ENCODE results near the gene TMEM132D. TPM values are rescaled to one million over a fixed set of nuclear protein-coding genes. Genes with fewer than 3 reads are reported as not detected.
"Not testable (repeated sequence)": the region's sequence is repeated elsewhere in the genome, so short reads cannot be mapped to it uniquely, and the experiment has no call there.

TMEM132D gene
- total and polyA plus RNA-seq, 2 donors, result 0.32 TPM; not detected in 1

- 80% methylated on average over 4 of the region's 4 CpGs for WGBS
- Histone ChIP-seq H3K4me3 (ENCODE audit: low read depth, low read length) (no peak overlapping the region), H3K36me3 (ENCODE audit: insufficient read depth) (no peaks in the 10 kb centered on the region), H3K4me1 (ENCODE audit: insufficient read depth) (no peaks in the 10 kb centered on the region), H3K27ac (ENCODE audit: low read depth) (no peak overlapping the region)
- no peak for DNase-seq (ENCODE audit: extremely low spot score)
Measured at GRCh38 chr12:129213551-129213950, 690.3 kb downstream of the TMEM132D start.

GRCh38 chr12:129211862-129212630 is 691.8 kb downstream of the TMEM132D start:
- no peak overlapping the region for H3K4me3 ChIP-seq (ENCODE audit: low read depth, low read length)
- no peaks in the 10 kb centered on the region for H3K36me3 ChIP-seq (ENCODE audit: insufficient read depth)
- 60% methylated on average over 11 of the region's 11 CpGs for WGBS
- no peak overlapping the region for H3K27ac ChIP-seq (ENCODE audit: low read depth)
- no peaks in the 10 kb centered on the region for H3K4me1 ChIP-seq (ENCODE audit: insufficient read depth)
- DNase-seq (ENCODE audit: extremely low spot score), result no peak

GRCh38 chr12:129208566-129208965 is 695.3 kb downstream of the TMEM132D start:
- H3K4me3 ChIP-seq (ENCODE audit: low read depth, low read length), result no peak overlapping the region
- H3K36me3 ChIP-seq (ENCODE audit: insufficient read depth), result no peaks in the 10 kb centered on the region
- no peaks in the 10 kb centered on the region for H3K4me1 ChIP-seq (ENCODE audit: insufficient read depth)
- 67% methylated on average over 9 of the region's 9 CpGs for WGBS
- H3K27ac ChIP-seq (ENCODE audit: low read depth), result no peak overlapping the region
- DNase-seq (ENCODE audit: extremely low spot score), result no peak

- DNase-seq (ENCODE audit: extremely low spot score), result no peak
- no peaks in the 10 kb centered on the region for H3K36me3 ChIP-seq (ENCODE audit: insufficient read depth)
- no peak overlapping the region for H3K4me3 ChIP-seq (ENCODE audit: low read depth, low read length)
- no peaks in the 10 kb centered on the region for H3K4me1 ChIP-seq (ENCODE audit: insufficient read depth)
- no peak overlapping the region for H3K27ac ChIP-seq (ENCODE audit: low read depth)
- 86% methylated on average over 9 of the region's 9 CpGs for WGBS
Measured at GRCh38 chr12:129207084-129207483, 696.7 kb downstream of the TMEM132D start.

- H3K27ac ChIP-seq (ENCODE audit: low read depth), result no peak overlapping the region
- no peaks in the 10 kb centered on the region for H3K36me3 ChIP-seq (ENCODE audit: insufficient read depth)
- no peaks in the 10 kb centered on the region for H3K4me1 ChIP-seq (ENCODE audit: insufficient read depth)
- no peak overlapping the region for H3K4me3 ChIP-seq (ENCODE audit: low read depth, low read length)
- 63% methylated on average over 2 of the region's 2 CpGs for WGBS
- DNase-seq (ENCODE audit: extremely low spot score), result no peak
Measured at GRCh38 chr12:129203456-129203855, 700.4 kb downstream of the TMEM132D start.

GRCh38 chr12:129202109-129202814 is 701.6 kb downstream of the TMEM132D start:
- 50% methylated on average over 6 of the region's 6 CpGs for WGBS
- no peaks in the 10 kb centered on the region for H3K36me3 ChIP-seq (ENCODE audit: insufficient read depth)

GRCh38 chr12:129201029-129201428 is 702.8 kb downstream of the TMEM132D start:
- no peak overlapping the region for H3K4me3 ChIP-seq (ENCODE audit: low read depth, low read length)
- WGBS, result 75% methylated on average over 2 of the region's 2 CpGs
- no peaks in the 10 kb centered on the region for H3K36me3 ChIP-seq (ENCODE audit: insufficient read depth)
- H3K4me1 ChIP-seq (ENCODE audit: insufficient read depth), result no peaks in the 10 kb centered on the region
- DNase-seq (ENCODE audit: extremely low spot score), result no peak
- H3K27ac ChIP-seq (ENCODE audit: low read depth), result no peak overlapping the region

More at GRCh38 chr12:129202109-129202814, 701.6 kb downstream of the TMEM132D start:
- H3K4me1 ChIP-seq (ENCODE audit: insufficient read depth), result no peaks in the 10 kb centered on the region
- no peak for DNase-seq (ENCODE audit: extremely low spot score)
- H3K27ac ChIP-seq (ENCODE audit: low read depth), result no peak overlapping the region
- no peak overlapping the region for H3K4me3 ChIP-seq (ENCODE audit: low read depth, low read length)

- H3K36me3 ChIP-seq (ENCODE audit: insufficient read depth), result no peaks in the 10 kb centered on the region
- 60% methylated on average over 8 of the region's 8 CpGs for WGBS
- H3K4me1 ChIP-seq (ENCODE audit: insufficient read depth), result no peaks in the 10 kb centered on the region
- no peak overlapping the region for H3K27ac ChIP-seq (ENCODE audit: low read depth)
- no peak overlapping the region for H3K4me3 ChIP-seq (ENCODE audit: low read depth, low read length)
- DNase-seq (ENCODE audit: extremely low spot score), result no peak
Measured at GRCh38 chr12:129200576-129200975, 703.2 kb downstream of the TMEM132D start.

GRCh38 chr12:129196927-129197326 is 706.9 kb downstream of the TMEM132D start:
- 80% methylated on average over 3 of the region's 3 CpGs for WGBS

GRCh38 chr12:129195081-129195480 is 708.7 kb downstream of the TMEM132D start:
- 83% methylated on average over 2 of the region's 2 CpGs for WGBS
- Histone ChIP-seq H3K27ac (ENCODE audit: low read depth) (no peak overlapping the region), H3K36me3 (ENCODE audit: insufficient read depth) (no peaks in the 10 kb centered on the region), H3K4me1 (ENCODE audit: insufficient read depth) (no peaks in the 10 kb centered on the region), H3K4me3 (ENCODE audit: low read depth, low read length) (no peak overlapping the region)
- DNase-seq (ENCODE audit: extremely low spot score), result no peak

More at GRCh38 chr12:129196927-129197326, 706.9 kb downstream of the TMEM132D start:
- Histone ChIP-seq H3K4me3 (ENCODE audit: low read depth, low read length) (no peak overlapping the region), H3K27ac (ENCODE audit: low read depth) (no peak overlapping the region), H3K4me1 (ENCODE audit: insufficient read depth) (no peaks in the 10 kb centered on the region), H3K36me3 (ENCODE audit: insufficient read depth) (no peaks in the 10 kb centered on the region)
- no peak for DNase-seq (ENCODE audit: extremely low spot score)

- no peaks in the 10 kb centered on the region for H3K4me1 ChIP-seq (ENCODE audit: insufficient read depth)
- H3K4me3 ChIP-seq (ENCODE audit: low read depth, low read length), result no peak overlapping the region
- 57% methylated on average over 4 of the region's 4 CpGs for WGBS
- H3K27ac ChIP-seq (ENCODE audit: low read depth), result no peak overlapping the region
- no peak for DNase-seq (ENCODE audit: extremely low spot score)
- H3K36me3 ChIP-seq (ENCODE audit: insufficient read depth), result no peaks in the 10 kb centered on the region
Measured at GRCh38 chr12:129193263-129193871, 710.5 kb downstream of the TMEM132D start.

GRCh38 chr12:129190827-129191226 is 713.0 kb downstream of the TMEM132D start:
- no peaks in the 10 kb centered on the region for H3K36me3 ChIP-seq (ENCODE audit: insufficient read depth)
- H3K4me1 ChIP-seq (ENCODE audit: insufficient read depth), result no peaks in the 10 kb centered on the region
- no peak for DNase-seq (ENCODE audit: extremely low spot score)
- no peak overlapping the region for H3K4me3 ChIP-seq (ENCODE audit: low read depth, low read length)
- H3K27ac ChIP-seq (ENCODE audit: low read depth), result no peak overlapping the region
- WGBS, result 48% methylated on average over 7 of the region's 7 CpGs

GRCh38 chr12:129189879-129190278 is 713.9 kb downstream of the TMEM132D start:
- not testable (repeated sequence) for H3K27ac ChIP-seq (ENCODE audit: low read depth); H3K4me3 ChIP-seq (ENCODE audit: low read depth, low read length); H3K36me3 ChIP-seq (ENCODE audit: insufficient read depth); H3K4me1 ChIP-seq (ENCODE audit: insufficient read depth); DNase-seq (ENCODE audit: extremely low spot score)
- WGBS, result 52% methylated on average over 4 of the region's 4 CpGs

GRCh38 chr12:129186952-129187351 is 716.9 kb downstream of the TMEM132D start:
- Histone ChIP-seq H3K27ac (ENCODE audit: low read depth) (no peak overlapping the region), H3K36me3 (ENCODE audit: insufficient read depth) (no peaks in the 10 kb centered on the region), H3K4me3 (ENCODE audit: low read depth, low read length) (no peak overlapping the region), H3K4me1 (ENCODE audit: insufficient read depth) (no peaks in the 10 kb centered on the region)
- DNase-seq (ENCODE audit: extremely low spot score), result no peak
- 81% methylated on average over 1 of the region's 1 CpG for WGBS

Measured in urinary bladder (tissue), 4 donors.